Measurements from ENCODE around the gene CANT1.

DNA sequence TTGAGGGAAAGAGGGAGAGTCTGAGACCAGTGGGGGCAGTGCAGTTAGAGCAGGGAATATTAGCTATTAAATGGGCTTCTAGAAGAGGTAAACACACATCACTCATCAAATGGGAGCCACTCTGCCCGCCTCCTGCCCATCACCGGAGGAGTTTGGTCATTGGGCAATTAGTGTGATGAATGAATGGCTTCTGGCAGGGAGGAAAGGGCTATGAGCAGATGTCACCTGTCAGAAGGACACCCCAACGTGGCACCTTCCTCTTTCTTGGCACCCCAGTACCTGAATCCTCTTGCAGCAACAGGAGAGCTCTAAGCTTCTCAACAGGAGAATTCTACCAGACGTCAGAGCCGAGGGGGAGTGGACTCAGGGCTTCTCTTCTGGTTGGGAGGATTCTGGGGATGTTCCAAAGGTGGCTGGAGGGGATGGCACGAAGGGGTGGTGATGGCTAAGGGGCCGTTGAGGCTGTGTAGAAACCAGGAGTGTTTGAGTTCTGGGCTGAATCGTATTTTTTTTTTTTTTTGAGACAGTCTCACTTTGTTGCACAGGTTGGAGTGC, 25.4 kb upstream of the CANT1 start:
- TF ChIP-seq, protein P1, sequence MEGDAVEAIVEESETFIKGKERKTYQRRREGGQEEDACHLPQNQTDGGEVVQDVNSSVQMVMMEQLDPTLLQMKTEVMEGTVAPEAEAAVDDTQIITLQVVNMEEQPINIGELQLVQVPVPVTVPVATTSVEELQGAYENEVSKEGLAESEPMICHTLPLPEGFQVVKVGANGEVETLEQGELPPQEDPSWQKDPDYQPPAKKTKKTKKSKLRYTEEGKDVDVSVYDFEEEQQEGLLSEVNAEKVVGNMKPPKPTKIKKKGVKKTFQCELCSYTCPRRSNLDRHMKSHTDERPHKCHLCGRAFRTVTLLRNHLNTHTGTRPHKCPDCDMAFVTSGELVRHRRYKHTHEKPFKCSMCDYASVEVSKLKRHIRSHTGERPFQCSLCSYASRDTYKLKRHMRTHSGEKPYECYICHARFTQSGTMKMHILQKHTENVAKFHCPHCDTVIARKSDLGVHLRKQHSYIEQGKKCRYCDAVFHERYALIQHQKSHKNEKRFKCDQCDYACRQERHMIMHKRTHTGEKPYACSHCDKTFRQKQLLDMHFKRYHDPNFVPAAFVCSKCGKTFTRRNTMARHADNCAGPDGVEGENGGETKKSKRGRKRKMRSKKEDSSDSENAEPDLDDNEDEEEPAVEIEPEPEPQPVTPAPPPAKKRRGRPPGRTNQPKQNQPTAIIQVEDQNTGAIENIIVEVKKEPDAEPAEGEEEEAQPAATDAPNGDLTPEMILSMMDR (IDR thresholded peaks at IDR 0.05), result no peak
- TF ChIP-seq POLR2A (IDR thresholded peaks at IDR 0.05), result no peak
